Liver (tissue), 9 donors: ENCODE data around the gene FUT7. TPM values are rescaled to one million over a fixed set of nuclear protein-coding genes. Genes with fewer than 3 reads are reported as not detected.
A peak's percentile ranks its signal among the peaks of the same experiment; 100 is the strongest.

Source experiments
- DNase-seq: peaks from one replicate; pipeline ENCODE4 v3.0.0-alpha.2; 2017; ENCODE audit warnings: low spot score
- H3K27ac ChIP-seq, 2 donors: one replicate each; pipeline ENCODE4 v1.7.0; 2013; ENCODE audit warnings: inconsistent platforms in 2 of 2, low read length in 2 of 2, control low read depth in 1 of 2, low read depth in 1 of 2, mild to moderate bottlenecking in 1 of 2
- H3K27me3 ChIP-seq, 4 donors: one replicate each; pipeline versions ENCODE4 v1.6.1 to v1.7.0; 2013; ENCODE audit warnings: low read length in 3 of 4, inconsistent platforms in 1 of 4, mild to moderate bottlenecking in 1 of 4, moderate library complexity in 1 of 4; ENCODE audit not compliant: control insufficient read depth in 4 of 4, insufficient read depth in 4 of 4
- H3K36me3 ChIP-seq, 4 donors: one replicate each; pipeline versions ENCODE4 v1.6.1 to v1.7.0; 2013; ENCODE audit warnings: low read length in 3 of 4, mild to moderate bottlenecking in 3 of 4, low read depth in 1 of 4, moderate library complexity in 1 of 4; ENCODE audit not compliant: control insufficient read depth in 4 of 4, insufficient read depth in 3 of 4
- H3K4me1 ChIP-seq, 4 donors: one replicate each; pipeline versions ENCODE4 v1.6.1 to v1.7.0; 2013; ENCODE audit warnings: low read length in 3 of 4, mild to moderate bottlenecking in 3 of 4, moderate library complexity in 1 of 4; ENCODE audit not compliant: control insufficient read depth in 4 of 4, insufficient read depth in 4 of 4
- H3K4me3 ChIP-seq, 3 donors: one replicate each; pipeline versions ENCODE4 v1.6.1 to v1.7.0; 2013; ENCODE audit warnings: low read length in 3 of 3, control low read depth in 1 of 3, low read depth in 1 of 3, mild to moderate bottlenecking in 1 of 3
- H3K9ac ChIP-seq, 2 donors: one replicate each; pipeline ENCODE4 v1.7.0; 2013; ENCODE audit warnings: low read length in 2 of 2, mild to moderate bottlenecking in 2 of 2, moderate library complexity in 2 of 2, control low read depth in 1 of 2, low read depth in 1 of 2
- H3K9me3 ChIP-seq, 4 donors: one replicate each; pipeline versions ENCODE4 v1.6.1 to v1.7.0; 2013; ENCODE audit warnings: low read length in 3 of 4; ENCODE audit not compliant: control insufficient read depth in 4 of 4
- ATF3 ChIP-seq: IDR thresholded peaks from 2 replicates; pipeline ENCODE4 v1.6.1; 2016; ENCODE audit warnings: antibody characterized with exemption
- EGR1 ChIP-seq, 2 donors: IDR thresholded peaks; 2 replicates each; pipeline ENCODE4 v1.6.1; 2016 to 2018; ENCODE audit warnings: antibody characterized with exemption in 2 of 2, low read depth in 2 of 2
- FOXA1 ChIP-seq: IDR thresholded peaks from 2 replicates; pipeline ENCODE4 v1.6.1; 2016; ENCODE audit warnings: antibody characterized with exemption
- FOXA2 ChIP-seq: IDR thresholded peaks from 2 replicates; pipeline ENCODE4 v1.6.1; 2016; ENCODE audit warnings: antibody characterized with exemption
- HNF4A ChIP-seq, 2 donors: conservative IDR thresholded peaks; 2 replicates each; pipeline ENCODE4 v1.6.1; 2016; ENCODE audit warnings: antibody characterized with exemption in 2 of 2, mild to moderate bottlenecking in 2 of 2
- HNF4G ChIP-seq: IDR thresholded peaks from 2 replicates; pipeline ENCODE4 v1.6.1; 2016; ENCODE audit warnings: antibody characterized with exemption
- JUND ChIP-seq, 2 donors: IDR thresholded peaks; 2 replicates each; pipeline ENCODE4 v1.6.1; 2016; ENCODE audit warnings: antibody characterized with exemption in 2 of 2
- RAD21 ChIP-seq, 2 donors: IDR thresholded peaks; 2 replicates each; pipeline ENCODE4 v1.6.1; 2016; ENCODE audit warnings: antibody characterized with exemption in 2 of 2, mild to moderate bottlenecking in 2 of 2
- REST ChIP-seq: IDR thresholded peaks from 2 replicates; pipeline ENCODE4 v1.6.1; 2016; ENCODE audit warnings: antibody characterized with exemption, mild to moderate bottlenecking
- YY1 ChIP-seq: IDR thresholded peaks from 2 replicates; pipeline ENCODE4 v1.6.1; 2016; ENCODE audit warnings: antibody characterized with exemption, mild to moderate bottlenecking
- WGBS: extraction: QIAGEN DNeasy Blood & Tissue Kit; methylation state at CpG from one replicate; pipeline ENCODE4 v1.1.7; 2013; 5-methylcytosine and 5-hydroxymethylcytosine counted together
- polyA plus RNA-seq, 2 donors: library from polyadenylated mRNA; stranded (reverse) in 1 of 2; unstranded in 1 of 2; fragments of 200-250 nt in 1 of 2; fragments of >200 nt in 1 of 2; fragmentation: Nextera tagmentation in 1 of 2; extraction: Ambion mirVana in 1 of 2; gene quantifications; one replicate each; pipeline versions ENCODE4 v1.2.1 to v1.2.3, GENCODE V29; 2013 to 2015
- total RNA-seq, 2 donors: library from RNA; depleted of rRNA; stranded (reverse); fragments of >200 nt; gene quantifications; one replicate each; pipeline ENCODE4 v1.2.3, GENCODE V29; 2014
- TF ChIP-seq, protein P1 (sequence below): IDR thresholded peaks from 2 replicates; pipeline ENCODE4 v1.6.1; 2016; ENCODE audit warnings: antibody characterized with exemption
- TF ChIP-seq, protein P2 (sequence below): fragments of 150-350 bp; IDR thresholded peaks from 2 replicates; pipeline ENCODE4 v1.5.1; 2017; ENCODE audit warnings: improper control_type of control experiment, low read depth, low read length; ENCODE audit not compliant: missing input control
- donor health status: healthy.
- donor health status: healthy.
- donor health status: healthy.
- donor health status: healthy.
- donor health status: healthy.

The FUT7 gene
- total and polyA plus RNA-seq, 4 donors, result 0.14 to 0.67 (median 0.37) TPM; not detected in 1

DNA sequence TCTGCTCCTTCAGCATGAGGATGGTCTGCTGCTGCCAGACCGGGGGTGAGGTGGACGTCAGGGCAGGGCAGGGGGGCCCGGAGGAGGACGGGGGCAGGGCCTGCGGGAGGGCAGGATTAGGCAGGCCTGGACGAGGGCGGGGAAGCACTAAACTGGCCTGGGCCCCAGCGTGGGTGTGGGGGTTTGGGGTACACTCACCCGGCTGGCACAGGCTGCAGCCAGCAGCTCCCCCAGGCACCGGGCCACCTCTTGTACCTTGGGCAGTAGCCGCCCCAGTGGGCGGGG is 32.9 kb upstream of the FUT7 start:
- DNase-seq, result no peak
- Histone ChIP-seq H3K9ac (no peak overlapping the region), H3K4me3 (no peak overlapping the region), H3K27me3 (peaks cover 0 to 13% (median 1%) of the 10 kb centered on the region in 4 donors), H3K27ac (no peak overlapping the region), H3K9me3 (no peaks in the 10 kb centered on the region), H3K36me3 (no peaks in the 10 kb centered on the region), H3K4me1 (peaks cover 0 to 7% (median under 1%) of the 10 kb centered on the region in 4 donors)
- 73% methylated on average over 12 of the region's 12 CpGs for WGBS
- TF ChIP-seq FOXA1 (no peak), ATF3 (no peak)
- TF ChIP-seq, protein P1, sequence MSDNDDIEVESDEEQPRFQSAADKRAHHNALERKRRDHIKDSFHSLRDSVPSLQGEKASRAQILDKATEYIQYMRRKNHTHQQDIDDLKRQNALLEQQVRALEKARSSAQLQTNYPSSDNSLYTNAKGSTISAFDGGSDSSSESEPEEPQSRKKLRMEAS, result no peak

GRCh38 chr9:137064027-137064879 is 32.4 kb upstream of the FUT7 start:
- peak; percentile 75 to 92 for TF ChIP-seq RAD21 (IDR thresholded peaks at IDR 0.05)
- TF ChIP-seq JUND (IDR thresholded peaks at IDR 0.05), result no peak
- TF ChIP-seq FOXA1, result no peak
- peak in 1 of 2 donors; percentile 24 for TF ChIP-seq HNF4A (conservative IDR thresholded peaks at IDR 0.05)
- TF ChIP-seq, protein P2, sequence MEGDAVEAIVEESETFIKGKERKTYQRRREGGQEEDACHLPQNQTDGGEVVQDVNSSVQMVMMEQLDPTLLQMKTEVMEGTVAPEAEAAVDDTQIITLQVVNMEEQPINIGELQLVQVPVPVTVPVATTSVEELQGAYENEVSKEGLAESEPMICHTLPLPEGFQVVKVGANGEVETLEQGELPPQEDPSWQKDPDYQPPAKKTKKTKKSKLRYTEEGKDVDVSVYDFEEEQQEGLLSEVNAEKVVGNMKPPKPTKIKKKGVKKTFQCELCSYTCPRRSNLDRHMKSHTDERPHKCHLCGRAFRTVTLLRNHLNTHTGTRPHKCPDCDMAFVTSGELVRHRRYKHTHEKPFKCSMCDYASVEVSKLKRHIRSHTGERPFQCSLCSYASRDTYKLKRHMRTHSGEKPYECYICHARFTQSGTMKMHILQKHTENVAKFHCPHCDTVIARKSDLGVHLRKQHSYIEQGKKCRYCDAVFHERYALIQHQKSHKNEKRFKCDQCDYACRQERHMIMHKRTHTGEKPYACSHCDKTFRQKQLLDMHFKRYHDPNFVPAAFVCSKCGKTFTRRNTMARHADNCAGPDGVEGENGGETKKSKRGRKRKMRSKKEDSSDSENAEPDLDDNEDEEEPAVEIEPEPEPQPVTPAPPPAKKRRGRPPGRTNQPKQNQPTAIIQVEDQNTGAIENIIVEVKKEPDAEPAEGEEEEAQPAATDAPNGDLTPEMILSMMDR, result peak; percentile 94
- TF ChIP-seq ATF3, result no peak
- 45% methylated on average over 55 of the region's 55 CpGs for WGBS
- Histone ChIP-seq H3K9ac (no peak overlapping the region), H3K4me1 (peaks cover 0 to 6% (median 0%) of the 10 kb centered on the region in 4 donors), H3K36me3 (no peaks in the 10 kb centered on the region), H3K27ac (no peak overlapping the region), H3K27me3 (peaks cover 0 to 10% (median 0%) of the 10 kb centered on the region in 4 donors), H3K4me3 (no peak overlapping the region), H3K9me3 (no peaks in the 10 kb centered on the region)
- peak; percentile 85 for DNase-seq

DNA sequence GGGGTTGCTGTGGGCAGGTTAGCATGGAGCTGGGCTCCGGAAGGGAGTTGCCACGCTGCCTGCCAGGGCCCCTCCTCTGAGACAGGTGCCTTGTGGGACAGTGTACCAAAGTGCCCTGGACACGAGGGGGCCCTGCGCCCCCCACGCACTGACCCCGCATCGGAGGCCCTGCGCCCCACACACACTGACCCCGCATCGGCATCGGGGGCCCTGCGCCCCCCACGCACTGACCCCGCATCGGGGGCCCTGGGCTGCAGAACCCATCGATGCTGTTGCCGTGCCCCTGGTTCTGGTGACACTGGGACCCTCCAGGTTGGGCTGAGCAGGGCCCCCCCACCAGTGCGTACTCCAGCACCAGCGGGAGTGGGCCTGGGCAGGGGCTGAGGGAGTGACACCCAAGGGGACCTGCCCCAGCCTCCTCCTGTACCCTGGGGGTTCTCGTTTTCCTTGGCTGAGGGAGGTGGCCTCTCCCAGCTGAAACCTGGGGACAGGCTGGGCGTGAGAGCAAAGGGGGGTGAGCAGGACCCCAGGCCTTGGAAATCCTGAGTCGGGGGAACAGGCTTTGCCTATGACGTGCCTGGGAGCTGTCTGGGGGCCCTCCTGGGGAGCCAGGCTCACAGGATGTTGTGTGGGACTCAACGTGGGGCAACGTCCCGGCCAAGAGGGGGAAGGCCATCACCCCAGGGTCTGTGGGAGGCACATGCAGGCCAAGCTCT is 31.6 kb upstream of the FUT7 start:
- no peak for DNase-seq

More for the DNA sequence above, 31.6 kb upstream of the FUT7 start:
- Histone ChIP-seq H3K27ac (no peak overlapping the region), H3K27me3 (peaks cover 0 to 4% (median 0%) of the 10 kb centered on the region in 4 donors), H3K9me3 (no peaks in the 10 kb centered on the region), H3K9ac (no peak overlapping the region), H3K4me1 (peaks cover 0 to 6% (median 0%) of the 10 kb centered on the region in 4 donors), H3K36me3 (no peaks in the 10 kb centered on the region), H3K4me3 (no peak overlapping the region)
- 82% methylated on average over 26 of the region's 26 CpGs for WGBS
- TF ChIP-seq HNF4G (no peak), ATF3 (no peak), YY1 (no peak), EGR1 (IDR thresholded peaks at IDR 0.05; ENCODE audit: low read depth in 2 of 2) (no peak), JUND (IDR thresholded peaks at IDR 0.05) (no peak), FOXA2 (no peak), REST (no peak)
- TF ChIP-seq, protein P2, result no peak
- TF ChIP-seq, protein P1, result no peak
